ENCODE data around the gene TAF3.

The TAF3 gene

DNA sequence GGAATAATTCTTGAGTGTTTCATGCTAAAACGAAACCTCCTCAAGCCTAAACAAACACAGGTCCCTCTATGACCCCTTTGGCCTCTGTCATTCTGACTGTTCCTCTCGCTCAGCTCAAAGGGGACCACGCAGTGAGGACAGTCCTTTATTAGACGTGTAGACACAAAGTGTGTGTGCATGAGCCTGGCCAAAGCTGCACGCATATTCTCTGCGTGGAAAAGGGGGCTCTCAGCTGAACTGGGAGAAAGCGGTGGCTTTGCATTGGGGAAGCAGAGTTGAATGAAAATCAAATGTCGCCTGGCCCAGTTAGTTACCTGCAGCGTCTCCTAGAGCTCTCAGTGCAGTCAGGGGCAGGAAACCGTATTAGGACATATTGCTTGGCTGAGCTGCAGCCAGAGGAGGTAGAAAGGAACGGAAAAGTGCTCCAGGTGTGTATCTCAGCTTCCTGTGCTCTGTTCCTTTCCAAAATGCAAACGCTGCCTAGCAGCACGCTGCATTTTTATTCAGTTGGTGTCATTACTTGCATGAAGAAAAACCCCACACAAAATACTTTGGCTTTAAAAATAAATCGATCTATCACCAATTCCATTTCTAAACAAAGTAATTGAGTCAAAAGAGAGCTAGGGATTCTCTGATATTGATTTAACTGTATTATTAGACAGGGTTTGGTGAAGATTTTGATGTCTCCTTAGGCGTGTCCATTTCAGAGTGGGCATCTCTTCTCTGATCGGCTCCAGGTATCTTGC is 241.1 kb downstream of the TAF3 start:
- TF ChIP-seq, protein P1, sequence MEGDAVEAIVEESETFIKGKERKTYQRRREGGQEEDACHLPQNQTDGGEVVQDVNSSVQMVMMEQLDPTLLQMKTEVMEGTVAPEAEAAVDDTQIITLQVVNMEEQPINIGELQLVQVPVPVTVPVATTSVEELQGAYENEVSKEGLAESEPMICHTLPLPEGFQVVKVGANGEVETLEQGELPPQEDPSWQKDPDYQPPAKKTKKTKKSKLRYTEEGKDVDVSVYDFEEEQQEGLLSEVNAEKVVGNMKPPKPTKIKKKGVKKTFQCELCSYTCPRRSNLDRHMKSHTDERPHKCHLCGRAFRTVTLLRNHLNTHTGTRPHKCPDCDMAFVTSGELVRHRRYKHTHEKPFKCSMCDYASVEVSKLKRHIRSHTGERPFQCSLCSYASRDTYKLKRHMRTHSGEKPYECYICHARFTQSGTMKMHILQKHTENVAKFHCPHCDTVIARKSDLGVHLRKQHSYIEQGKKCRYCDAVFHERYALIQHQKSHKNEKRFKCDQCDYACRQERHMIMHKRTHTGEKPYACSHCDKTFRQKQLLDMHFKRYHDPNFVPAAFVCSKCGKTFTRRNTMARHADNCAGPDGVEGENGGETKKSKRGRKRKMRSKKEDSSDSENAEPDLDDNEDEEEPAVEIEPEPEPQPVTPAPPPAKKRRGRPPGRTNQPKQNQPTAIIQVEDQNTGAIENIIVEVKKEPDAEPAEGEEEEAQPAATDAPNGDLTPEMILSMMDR (IDR thresholded peaks at IDR 0.05; ENCODE audit: low read depth, low read length), result no peak

DNA sequence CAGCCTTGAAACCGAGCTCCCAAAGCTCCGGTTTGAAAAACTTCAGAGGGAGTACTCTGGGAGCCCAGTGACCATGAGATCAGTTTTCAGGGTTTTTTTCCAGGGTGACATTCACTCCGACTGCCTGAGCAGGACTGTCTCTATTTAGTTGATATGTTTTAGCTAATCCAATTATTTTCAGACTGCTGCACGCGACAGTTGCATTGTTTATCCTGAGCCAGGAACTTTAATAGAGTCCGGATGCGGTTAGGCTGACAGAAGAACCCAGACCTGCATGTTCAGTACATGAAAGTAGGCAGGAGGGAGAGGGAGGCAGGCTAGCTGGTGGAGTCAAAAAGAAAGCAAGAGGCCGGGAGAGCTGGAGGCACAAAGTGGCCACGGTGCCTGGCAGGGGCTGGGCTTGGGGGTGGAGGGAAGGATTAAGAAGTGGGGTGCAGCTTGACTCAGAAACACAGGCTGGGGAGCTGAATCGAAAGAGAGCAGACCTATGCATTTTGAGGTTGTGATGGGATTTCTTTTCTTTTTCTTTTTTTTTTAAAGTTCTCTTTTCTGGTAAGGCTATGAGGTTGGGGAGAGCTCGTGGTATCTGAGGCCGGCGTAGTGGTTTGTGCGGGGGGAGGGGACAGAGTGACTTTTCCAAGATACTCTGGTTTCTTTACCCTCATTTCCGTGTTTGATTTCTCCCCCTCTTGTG is 241.9 kb downstream of the TAF3 start:
- peak overlapping the region; percentile 41 for H3K4me3 ChIP-seq (ENCODE audit: low read depth, low read length)
- TF ChIP-seq, protein P1 (IDR thresholded peaks at IDR 0.05; ENCODE audit: low read depth, low read length), result no peak

More for the DNA sequence above, 241.1 kb downstream of the TAF3 start:
- H3K4me3 ChIP-seq (ENCODE audit: low read depth, low read length), result peak overlapping the region; percentile 41; the same call in 1 of the 2 replicates

DNA sequence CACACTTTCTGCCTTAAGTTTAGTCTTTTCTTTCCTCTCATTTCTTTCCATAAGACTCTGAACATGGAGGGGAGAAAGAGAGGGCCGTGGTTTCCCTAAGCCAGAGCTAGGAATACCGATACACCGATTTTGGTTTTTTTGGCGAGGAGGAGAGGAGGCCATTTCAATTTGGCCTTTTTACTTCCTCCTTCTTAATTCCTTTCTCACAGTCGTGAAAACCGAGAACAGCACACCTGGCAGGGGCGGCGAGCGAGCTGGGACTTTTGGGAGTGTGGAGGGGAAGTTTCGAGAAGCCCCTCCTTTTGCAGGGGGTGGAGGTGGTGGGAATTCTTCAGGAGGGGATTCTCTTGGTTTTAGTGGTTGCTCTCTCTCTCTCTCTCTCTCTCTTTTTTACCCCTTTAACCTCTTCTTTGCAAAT is 242.4 kb downstream of the TAF3 start:
- H3K4me3 ChIP-seq (ENCODE audit: low read depth, low read length), result peak overlapping the region; percentile 10; the same call in 1 of the 2 replicates
- TF ChIP-seq, protein P1 (IDR thresholded peaks at IDR 0.05; ENCODE audit: low read depth, low read length), result no peak

DNA sequence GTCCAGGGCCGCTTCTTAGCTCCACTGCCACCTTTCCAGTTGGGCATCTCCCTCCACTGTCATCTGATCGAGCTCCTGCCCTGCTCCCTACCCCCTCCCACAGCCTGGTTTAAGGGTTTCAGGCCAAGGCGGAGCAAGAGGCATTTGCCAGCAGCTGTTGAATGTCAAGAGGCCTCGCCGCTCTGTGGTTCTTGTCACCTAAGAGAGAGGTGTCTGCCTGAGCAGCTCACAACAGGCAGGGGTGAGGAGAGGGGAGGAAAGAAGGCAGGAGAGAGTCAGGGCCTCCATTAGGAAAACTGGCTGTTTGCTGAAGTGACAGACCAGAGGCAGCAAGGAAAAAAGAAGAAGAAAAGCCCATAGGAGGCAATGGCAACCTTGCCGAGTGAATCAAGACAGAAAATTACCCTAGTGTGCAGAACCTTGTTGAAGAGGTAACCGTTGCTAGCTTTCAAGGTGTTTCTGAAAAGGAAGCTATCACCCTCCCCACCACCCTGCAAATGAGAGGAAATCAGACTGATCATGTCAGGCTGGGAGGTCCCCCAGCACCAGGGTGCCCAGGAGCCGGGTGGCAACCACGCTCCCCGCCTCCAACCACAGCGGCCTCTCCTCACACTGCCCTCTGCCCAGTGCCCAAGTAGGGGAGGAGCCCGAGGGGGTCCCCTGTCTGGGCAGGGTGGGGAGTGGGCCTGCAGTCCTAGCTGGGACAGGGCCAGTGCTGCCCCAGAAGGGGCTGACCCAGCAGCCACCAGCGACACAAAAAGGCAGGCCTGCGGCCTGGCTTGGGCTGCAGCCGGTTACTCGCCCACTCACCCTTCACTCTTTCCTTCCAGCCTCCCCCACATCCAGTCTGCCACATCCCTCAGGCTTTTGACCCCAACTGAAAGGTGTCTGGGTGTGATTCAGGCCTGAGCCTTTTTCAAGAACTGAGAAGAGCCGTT is 243.2 kb downstream of the TAF3 start:
- TF ChIP-seq, protein P1 (IDR thresholded peaks at IDR 0.05; ENCODE audit: low read depth, low read length), result no peak
- no peak overlapping the region for H3K4me3 ChIP-seq (ENCODE audit: low read depth, low read length)

DNA sequence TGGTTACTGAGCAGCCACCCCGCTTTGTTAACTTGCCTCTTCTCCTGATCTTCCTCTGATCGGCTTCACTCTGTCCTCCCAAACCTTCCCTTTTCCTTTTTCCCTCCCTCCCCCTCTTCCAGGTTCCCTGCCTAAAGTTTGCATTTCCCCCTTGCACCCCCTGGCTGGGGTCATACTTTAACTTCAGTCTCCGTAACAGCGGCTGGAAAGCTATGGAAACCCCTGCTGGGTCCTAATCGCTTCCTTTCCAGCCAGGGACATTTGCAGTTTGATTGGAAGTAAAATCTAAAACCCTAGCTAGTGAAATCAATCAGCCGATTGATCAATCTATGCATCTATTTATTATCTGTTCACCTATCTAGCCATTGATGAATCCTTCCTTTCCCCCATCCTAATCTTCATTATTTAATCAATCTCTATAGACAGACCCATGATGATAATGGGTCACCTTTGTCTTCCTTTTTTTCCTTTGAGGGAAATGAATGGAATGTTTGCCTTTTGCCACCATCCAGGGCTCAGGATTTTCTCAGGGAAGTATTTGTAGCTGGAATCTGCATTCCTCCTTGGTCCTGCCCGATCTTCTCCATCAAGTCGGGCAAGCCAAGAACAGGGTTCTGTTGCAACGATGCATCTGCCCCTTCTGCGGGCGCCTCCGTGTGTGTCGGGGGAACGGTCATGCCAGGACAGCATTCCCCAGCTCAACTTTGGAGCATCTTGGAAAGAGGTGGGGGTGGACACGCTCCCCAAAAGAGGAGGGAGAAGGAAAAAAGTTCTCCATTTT is 245.0 kb downstream of the TAF3 start:
- H3K4me3 ChIP-seq (ENCODE audit: low read depth, low read length), result no peak overlapping the region
- TF ChIP-seq, protein P1 (IDR thresholded peaks at IDR 0.05; ENCODE audit: low read depth, low read length), result no peak

DNA sequence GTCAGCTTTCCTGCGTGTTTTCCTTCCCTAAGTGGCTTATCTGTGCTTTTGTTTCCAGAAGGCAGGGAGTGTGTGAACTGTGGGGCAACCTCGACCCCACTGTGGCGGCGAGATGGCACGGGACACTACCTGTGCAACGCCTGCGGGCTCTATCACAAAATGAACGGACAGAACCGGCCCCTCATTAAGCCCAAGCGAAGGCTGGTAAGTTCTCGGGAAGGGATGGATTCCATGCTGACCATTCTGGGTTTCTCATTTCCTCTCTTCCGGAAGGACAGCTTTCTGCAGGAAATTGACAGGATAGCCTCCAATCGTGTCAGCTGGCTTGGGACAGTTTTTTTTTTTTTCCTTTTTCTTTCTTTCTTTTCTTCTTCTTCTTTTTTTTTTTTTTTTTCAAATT is 245.6 kb downstream of the TAF3 start:
- H3K4me3 ChIP-seq (ENCODE audit: low read depth, low read length), result no peak overlapping the region
- TF ChIP-seq, protein P1 (IDR thresholded peaks at IDR 0.05; ENCODE audit: low read depth, low read length), result no peak
